ENCODE results near the gene CLRN3.

DNA sequence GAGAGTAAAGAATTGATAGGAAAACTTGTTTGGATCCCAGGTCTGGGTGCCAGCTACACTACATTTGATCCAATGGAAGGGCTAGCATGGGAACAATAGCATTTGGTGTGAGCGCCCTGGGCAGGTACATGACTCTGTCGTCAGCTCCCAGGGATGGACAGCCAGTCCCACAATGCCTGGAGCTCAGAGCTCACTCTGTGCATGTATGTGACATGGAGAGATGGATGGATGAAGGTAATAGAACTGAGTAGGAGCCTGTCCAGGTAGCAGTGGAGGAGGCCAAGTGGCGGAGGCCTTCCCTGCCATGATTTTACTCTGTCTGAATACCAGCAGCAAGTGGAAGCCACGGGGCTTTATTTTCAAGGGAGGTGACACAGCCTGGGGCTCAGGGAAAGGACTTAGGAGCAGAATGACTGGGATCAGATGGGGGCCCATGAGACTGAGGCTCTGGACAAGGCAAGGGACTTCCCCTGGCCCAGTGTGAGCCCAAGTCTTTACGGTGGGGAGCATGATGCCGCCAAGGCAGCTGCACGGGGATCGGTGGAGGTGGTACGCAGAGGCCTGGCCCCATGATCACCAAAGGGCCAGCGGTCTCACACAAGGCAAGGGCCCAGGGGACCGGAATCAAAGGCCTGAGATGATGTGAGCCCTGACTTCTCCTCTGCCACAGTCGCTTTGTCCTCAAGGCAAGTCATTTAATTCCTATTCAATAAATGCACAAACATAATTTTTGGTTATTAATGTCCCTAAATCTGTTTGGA lies 20.0 kb upstream of the CLRN3 start:
- TF ChIP-seq, protein P1, sequence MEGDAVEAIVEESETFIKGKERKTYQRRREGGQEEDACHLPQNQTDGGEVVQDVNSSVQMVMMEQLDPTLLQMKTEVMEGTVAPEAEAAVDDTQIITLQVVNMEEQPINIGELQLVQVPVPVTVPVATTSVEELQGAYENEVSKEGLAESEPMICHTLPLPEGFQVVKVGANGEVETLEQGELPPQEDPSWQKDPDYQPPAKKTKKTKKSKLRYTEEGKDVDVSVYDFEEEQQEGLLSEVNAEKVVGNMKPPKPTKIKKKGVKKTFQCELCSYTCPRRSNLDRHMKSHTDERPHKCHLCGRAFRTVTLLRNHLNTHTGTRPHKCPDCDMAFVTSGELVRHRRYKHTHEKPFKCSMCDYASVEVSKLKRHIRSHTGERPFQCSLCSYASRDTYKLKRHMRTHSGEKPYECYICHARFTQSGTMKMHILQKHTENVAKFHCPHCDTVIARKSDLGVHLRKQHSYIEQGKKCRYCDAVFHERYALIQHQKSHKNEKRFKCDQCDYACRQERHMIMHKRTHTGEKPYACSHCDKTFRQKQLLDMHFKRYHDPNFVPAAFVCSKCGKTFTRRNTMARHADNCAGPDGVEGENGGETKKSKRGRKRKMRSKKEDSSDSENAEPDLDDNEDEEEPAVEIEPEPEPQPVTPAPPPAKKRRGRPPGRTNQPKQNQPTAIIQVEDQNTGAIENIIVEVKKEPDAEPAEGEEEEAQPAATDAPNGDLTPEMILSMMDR (conservative IDR thresholded peaks at IDR 0.05 in 1 of 2, IDR thresholded peaks at IDR 0.05 in 1 of 2; ENCODE audit: low read depth in 1 of 2, low read length in 2 of 2): no peak
- TF ChIP-seq EZH2 (IDR thresholded peaks at IDR 0.05; ENCODE audit: low read length, missing control alignments): no peak
